SK-N-SH (cell line): ENCODE measurements around the gene HAUS1. TPM values are rescaled to one million over a fixed set of nuclear protein-coding genes. Genes with fewer than 3 reads are reported as not detected.

Experiments used
- CTCF ChIA-PET: fragments of 300-600, 350-600 bp; formaldehyde crosslinking; extraction: SDS; loops from one replicate; lab custom pipeline; 2021; lab: Yijun Ruan, JAX
- POLR2A ChIA-PET: fragments of 350-600 bp; sonication (Branson Sonifier 250); formaldehyde crosslinking; extraction: SDS; loops from one replicate; lab custom pipeline; 2020; ENCODE audit warnings: antibody characterized with exemption, inconsistent platforms; lab: Yijun Ruan, JAX
- DNase-seq: peaks from one replicate; pipeline ENCODE4 v3.0.0; 2012
- H2AFZ ChIP-seq: fragments of 200-600 bp; sonication (generic); 2 replicates; pipeline ENCODE4 v1.8.1; 2016; ENCODE audit warnings: antibody characterized with exemption, mild to moderate bottlenecking, low read depth
- H3F3A ChIP-seq: fragments of 200-600 bp; sonication (generic); replicated peaks from 2 replicates; pipeline ENCODE3; 2016; ENCODE audit warnings: antibody characterized with exemption, mild to moderate bottlenecking; ENCODE audit not compliant: insufficient read depth
- H3K27ac ChIP-seq, 2 experiments: fragments of 200-500 bp in 1 of 2; fragments of 200-600 bp in 1 of 2; sonication (Bioruptor generic) in 1 of 2; sonication (generic), shearing (Covaris generic) in 1 of 2; 2 replicates each; pipeline versions ENCODE4 v1.5.1 to v1.6.1; 2014 to 2016; ENCODE audit warnings: low read depth in 2 of 2, inconsistent platforms in 1 of 2, low read length in 1 of 2, mild to moderate bottlenecking in 1 of 2, mixed read lengths in 1 of 2
- H3K27me3 ChIP-seq: fragments of 200-600 bp; sonication (generic), shearing (Covaris generic); 2 replicates; pipeline ENCODE4 v1.6.1; 2016; ENCODE audit warnings: mixed run types; ENCODE audit not compliant: insufficient read depth
- H3K36me3 ChIP-seq, 2 experiments: fragments of 200-500 bp in 1 of 2; fragments of 200-600 bp in 1 of 2; sonication (Bioruptor generic) in 1 of 2; sonication (generic) in 1 of 2; replicated peaks in 1 of 2; 2 replicates each; pipeline versions ENCODE3 to v1.5.1; 2014 to 2016; ENCODE audit warnings: low read length in 1 of 2, mild to moderate bottlenecking in 1 of 2; ENCODE audit not compliant: insufficient read depth in 2 of 2, control insufficient read depth in 1 of 2
- H3K4me1 ChIP-seq, 2 experiments: fragments of 200-500 bp in 1 of 2; fragments of 200-600 bp in 1 of 2; sonication (Bioruptor generic) in 1 of 2; sonication (generic), shearing (Covaris generic) in 1 of 2; 2 replicates each; pipeline versions ENCODE4 v1.5.1 to v1.6.1; 2014 to 2016; ENCODE audit warnings: low read depth in 1 of 2, low read length in 1 of 2, mixed run types in 1 of 2; ENCODE audit not compliant: insufficient read depth in 2 of 2, control insufficient read depth in 1 of 2
- H3K4me2 ChIP-seq: fragments of 200-600 bp; sonication (generic), shearing (Covaris generic); 2 replicates; pipeline ENCODE4 v1.6.1; 2017; ENCODE audit warnings: mixed run types
- H3K4me3 ChIP-seq, 2 experiments: fragments of 200-500 bp in 1 of 2; fragments of 200-600 bp in 1 of 2; sonication (Bioruptor generic) in 1 of 2; sonication (generic), shearing (Covaris generic) in 1 of 2; 2 replicates each; pipeline versions ENCODE4 v1.5.1 to v1.8.1; 2014 to 2016; ENCODE audit warnings: low read depth in 2 of 2, inconsistent platforms in 1 of 2, low read length in 1 of 2, mild to moderate bottlenecking in 1 of 2, mixed read lengths in 1 of 2, moderate library complexity in 1 of 2
- H3K79me2 ChIP-seq: fragments of 200-600 bp; sonication (generic); 2 replicates; pipeline ENCODE4 v1.8.1; 2017; ENCODE audit warnings: mild to moderate bottlenecking; ENCODE audit not compliant: insufficient read depth
- H3K9ac ChIP-seq: fragments of 200-600 bp; sonication (generic); 2 replicates; pipeline ENCODE4 v1.6.1; 2017; ENCODE audit warnings: mixed run types
- H3K9me2 ChIP-seq: fragments of 200-600 bp; sonication (generic); 2 replicates; pipeline ENCODE4 v1.6.1; 2017; ENCODE audit warnings: mixed run types
- H3K9me3 ChIP-seq: fragments of 200-600 bp; sonication (generic); 2 replicates; pipeline ENCODE4 v1.6.1; 2017; ENCODE audit warnings: mixed run types, mild to moderate bottlenecking, moderate library complexity
- H4K20me1 ChIP-seq: fragments of 200-600 bp; sonication (generic); 2 replicates; pipeline ENCODE4 v1.6.1; 2017; ENCODE audit warnings: mild to moderate bottlenecking, mixed run types; ENCODE audit not compliant: insufficient read depth
- ELF1 ChIP-seq: IDR thresholded peaks from 2 replicates; pipeline ENCODE4 v1.4.0; 2012
- EP300 ChIP-seq, 2 experiments: IDR thresholded peaks; 2 replicates each; pipeline versions ENCODE4 v1.4.0 to v1.6.1; 2012; ENCODE audit warnings: borderline replicate concordance in 1 of 2, low read depth in 1 of 2, low read length in 1 of 2
- FOXJ3 ChIP-seq: sonication (generic); formaldehyde crosslinking; IDR thresholded peaks from 2 replicates; pipeline ENCODE4 v1.5.1; 2020; ENCODE audit warnings: mild to moderate bottlenecking, missing genetic modification reagents
- FOXM1 ChIP-seq: IDR thresholded peaks from 2 replicates; pipeline ENCODE4 v1.4.0; 2012; ENCODE audit warnings: low read depth, mild to moderate bottlenecking
- GABPA ChIP-seq: IDR thresholded peaks from 2 replicates; pipeline ENCODE4 v1.4.0; 2012; ENCODE audit warnings: low read depth, mild to moderate bottlenecking
- GATA2 ChIP-seq: sonication (generic); formaldehyde crosslinking; IDR thresholded peaks from 2 replicates; pipeline ENCODE4 v1.5.0; 2020; ENCODE audit warnings: mild to moderate bottlenecking, missing genetic modification reagents
- MEF2A ChIP-seq: IDR thresholded peaks from 2 replicates; pipeline ENCODE4 v1.4.0; 2012; ENCODE audit warnings: low read depth, borderline replicate concordance
- MXI1 ChIP-seq: IDR thresholded peaks from 2 replicates; pipeline ENCODE4 v1.6.1; 2012; ENCODE audit warnings: mild to moderate bottlenecking, low read depth, low read length, improper control_type of control experiment
- POLR2AphosphoS5 ChIP-seq: IDR thresholded peaks from 2 replicates; pipeline ENCODE4 v1.6.1; 2012; ENCODE audit warnings: low read depth, low read length
- REST ChIP-seq: IDR thresholded peaks from 2 replicates; pipeline ENCODE4 v1.6.1; 2012; ENCODE audit warnings: mild to moderate bottlenecking, low read depth, low read length, moderate library complexity
- RXRA ChIP-seq: IDR thresholded peaks from 2 replicates; pipeline ENCODE4 v1.4.0; 2012; ENCODE audit warnings: low read depth, mild to moderate bottlenecking, borderline replicate concordance
- SMC3 ChIP-seq: IDR thresholded peaks from 2 replicates; pipeline ENCODE4 v1.6.1; 2012; ENCODE audit warnings: low read depth, low read length, improper control_type of control experiment
- TAF1 ChIP-seq: IDR thresholded peaks from 2 replicates; pipeline ENCODE4 v1.6.1; 2012; ENCODE audit warnings: low read depth, mild to moderate bottlenecking, low read length, moderate library complexity, borderline replicate concordance
- USF1 ChIP-seq: IDR thresholded peaks from 2 replicates; pipeline ENCODE4 v1.4.0; 2012; ENCODE audit warnings: low read depth, borderline replicate concordance
- YY1 ChIP-seq: IDR thresholded peaks from 2 replicates; pipeline ENCODE4 v1.4.0; 2012; ENCODE audit warnings: low read depth, mild to moderate bottlenecking
- ZBTB33 ChIP-seq: IDR thresholded peaks from 2 replicates; pipeline ENCODE4 v1.4.0; 2012; ENCODE audit warnings: low read depth, borderline replicate concordance
- WGBS: methylation state at CpG from one replicate; pipeline ENCODE4 v1.1.6; 2017; ENCODE audit warnings: low lambda C conversion rate; 5-methylcytosine and 5-hydroxymethylcytosine counted together
- polyA plus RNA-seq, 3 experiments: library from polyadenylated mRNA; depleted of rRNA; stranded (reverse); fragments of >200 nt; gene quantifications; 2 replicates each; pipeline ENCODE4 v1.2.3, GENCODE V29; 2012

HAUS1 gene
- polyA plus RNA-seq, 1 of the 3 experiments (the other 2 are of a cell fraction) = 55.2 TPM

- Histone ChIP-seq H3K4me3 (no peak overlapping the region), H3K36me3 (no peaks in the 10 kb centered on the region), H3F3A (peaks cover 8% of the 10 kb centered on the region), H3K9me3 (no peaks in the 10 kb centered on the region), H3K27ac (no peak overlapping the region), H3K9me2 (no peaks in the 10 kb centered on the region), H3K4me1 (peaks cover 0 to 9% of the 10 kb centered on the region in 2 experiments; a peak in 1 of 4 replicates), H3K79me2 (peaks cover 17% of the 10 kb centered on the region; the same call in 1 of the 2 replicates), H4K20me1 (no peaks in the 10 kb centered on the region), H2AFZ (no peak overlapping the region), H3K4me2 (no peak overlapping the region), H3K9ac (no peak overlapping the region), H3K27me3 (no peaks in the 10 kb centered on the region)
- POLR2A ChIA-PET = no interaction called here
- 42% methylated on average over 1 of the region's 1 CpG for WGBS
- TF ChIP-seq SMC3 (no peak), FOXJ3 (CRISPR knock-in tag) (no peak), TAF1 (no peak), EP300 (IDR thresholded peaks at IDR 0.05; ENCODE audit: borderline replicate concordance in 1 of 2, low read depth in 1 of 2, low read length in 1 of 2) (no peak), GABPA (no peak), MXI1 (no peak), ZBTB33 (no peak), RXRA (no peak), YY1 (no peak), MEF2A (no peak), GATA2 (CRISPR knock-in tag) (no peak)
- DNase-seq = no peak
- CTCF ChIA-PET = interaction anchor here (0.9 kb wide), 1 partner anchor 11 kb away, joined by 4 read pairs; no protein-coding TSS in a partner anchor
Observed at GRCh38 chr18:46068763-46069162, 35.4 kb upstream of the HAUS1 start.

- Histone ChIP-seq H4K20me1 (no peaks in the 10 kb centered on the region), H2AFZ (no peak overlapping the region), H3F3A (peaks cover 16% of the 10 kb centered on the region), H3K9ac (no peak overlapping the region), H3K4me3 (no peak overlapping the region), H3K4me1 (peaks cover 0 to 9% of the 10 kb centered on the region in 2 experiments; a peak in 1 of 4 replicates), H3K79me2 (peaks cover 17% of the 10 kb centered on the region; the same call in 1 of the 2 replicates), H3K4me2 (no peak overlapping the region), H3K27me3 (no peaks in the 10 kb centered on the region), H3K27ac (no peak overlapping the region), H3K36me3 (no peaks in the 10 kb centered on the region), H3K9me3 (no peaks in the 10 kb centered on the region), H3K9me2 (no peaks in the 10 kb centered on the region)
- POLR2A ChIA-PET = no interaction called here
- TF ChIP-seq ELF1 = no peak
- no peak for TF ChIP-seq REST
- no peak for TF ChIP-seq FOXM1
- TF ChIP-seq POLR2AphosphoS5 = no peak
- TF ChIP-seq SMC3 = no peak
- no peak for TF ChIP-seq USF1
- no peak for TF ChIP-seq EP300 (IDR thresholded peaks at IDR 0.05; ENCODE audit: borderline replicate concordance in 1 of 2, low read depth in 1 of 2, low read length in 1 of 2)
- CTCF ChIA-PET = interaction anchor here (0.8 to 1.3 kb wide), 4 partner anchors 9 to 448 kb away, joined by 3 to 4 read pairs (median 3); no protein-coding TSS in a partner anchor
- WGBS = 90% methylated on average over 4 of the region's 4 CpGs
- no peak for DNase-seq
Observed at GRCh38 chr18:46069524-46069923, 34.7 kb upstream of the HAUS1 start.
